Fibroblast of mammary gland (primary cell): ENCODE data around the gene CDC45.

ENCODE experiments used
- DNase-seq: peaks from one replicate; pipeline ENCODE4 v3.0.0-alpha.2; 2010; ENCODE audit warnings: low read depth
- H3K4me3 ChIP-seq: 2 replicates; pipeline ENCODE4 v1.5.1; 2011; ENCODE audit warnings: low read depth, mild to moderate bottlenecking, low read length, moderate library complexity; ENCODE audit not compliant: control insufficient read depth
- CTCF ChIP-seq: conservative IDR thresholded peaks from 2 replicates; pipeline ENCODE4 v1.5.1; 2011; ENCODE audit warnings: low read depth, low read length, inconsistent platforms; ENCODE audit not compliant: control insufficient read depth, insufficient read depth

Gene CDC45

GRCh38 chr22:19477321-19478044 is 2.2 kb upstream of the CDC45 start:
- H3K4me3 ChIP-seq = peak overlapping the region; percentile 75
- TF ChIP-seq CTCF = no peak

GRCh38 chr22:19478045-19478900 is 1.4 kb upstream of the CDC45 start:
- peak overlapping the region; percentile 75 for H3K4me3 ChIP-seq
- no peak for DNase-seq
- TF ChIP-seq CTCF = no peak

More at GRCh38 chr22:19477321-19478044, 2.2 kb upstream of the CDC45 start:
- peak; percentile 40 for DNase-seq

- TF ChIP-seq CTCF = no peak
- peak; percentile 72 for DNase-seq
- H3K4me3 ChIP-seq = peak within 1 kb of the TSS; percentile 75
Measured at GRCh38 chr22:19478901-19479354, 792 bp upstream of the CDC45 start, which contains the start of gene UFD1. Gene UFD1, minus strand, starts transcription at chr22:19479193. Its CDS starts 108 bp downstream, at chr22:19479085.

GRCh38 chr22:19480173-19480568 is 451 bp downstream of the CDC45 start:
- no peak for DNase-seq
- peak overlapping the region; percentile 75 for H3K4me3 ChIP-seq
- TF ChIP-seq CTCF = no peak

- no peak for DNase-seq
- peak overlapping the region; percentile 75 for H3K4me3 ChIP-seq
- TF ChIP-seq CTCF = no peak
Measured at GRCh38 chr22:19480789-19481188, 1.1 kb downstream of the CDC45 start.

- DNase-seq = no peak
- no peak overlapping the region for H3K4me3 ChIP-seq
- no peak for TF ChIP-seq CTCF
Measured at GRCh38 chr22:19482297-19482696, 2.6 kb downstream of the CDC45 start.
